ENCODE results near the gene AMPH. TPM values are rescaled to one million over a fixed set of nuclear protein-coding genes. Genes with fewer than 3 reads are reported as not detected.

AMPH gene
- total RNA-seq, 6 donors from 2014 or later, result 0.61 to 25.1 (median 2.5) TPM

DNA sequence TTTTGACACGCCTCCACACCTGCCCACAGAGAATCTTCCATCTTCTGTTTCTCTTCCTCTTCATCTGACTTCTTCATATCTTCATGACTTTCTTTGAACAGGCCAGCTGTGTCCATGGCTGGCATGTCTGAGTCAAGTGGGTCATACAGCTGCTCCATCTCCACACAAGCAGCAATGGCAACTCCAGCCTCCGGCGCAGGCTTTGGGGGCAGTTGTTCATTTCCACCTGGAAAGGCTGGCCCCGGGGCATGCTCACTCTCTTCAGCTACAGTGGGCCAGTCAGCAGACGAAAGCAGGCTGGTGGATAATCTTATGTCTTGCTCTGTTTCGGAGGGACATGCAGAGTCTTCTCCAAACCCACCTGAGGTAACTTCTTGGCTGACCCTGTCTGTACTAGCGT, 202.1 kb downstream of the AMPH start:
- ATAC-seq (ENCODE audit: low FRiP score in 2 of 2), result no peak
- WGBS, 2 donors, result 89 to 90% methylated on average over 7 of the region's 7 CpGs
- no peak overlapping the region for H3K27ac ChIP-seq

GRCh38 chr7:38428041-38428440, 203.1 kb downstream of the AMPH start:
- ATAC-seq (ENCODE audit: low FRiP score in 2 of 2) (peak in 1 of 2 donors; percentile 62), DNase-seq (no peak)
- H3K9me3 ChIP-seq, result no peaks in the 10 kb centered on the region
- no peaks in the 10 kb centered on the region for H3K36me3 ChIP-seq
- no peak overlapping the region for H3K27ac ChIP-seq
- TF ChIP-seq POLR2A (IDR thresholded peaks at IDR 0.05), result no peak
- no peak for TF ChIP-seq CTCF (IDR thresholded peaks at IDR 0.05)
- no peak for TF ChIP-seq EP300 (IDR thresholded peaks at IDR 0.05)
- TF ChIP-seq POLR2AphosphoS5 (IDR thresholded peaks at IDR 0.05), result no peak
- H3K27me3 ChIP-seq, result no peaks in the 10 kb centered on the region
- H3K4me3 ChIP-seq, result no peak overlapping the region
- H3K4me1 ChIP-seq, result no peaks in the 10 kb centered on the region
- WGBS, 2 donors, result 83 to 85% methylated on average over 1 of the region's 1 CpG

More for the DNA sequence above, 202.1 kb downstream of the AMPH start:
- no peaks in the 10 kb centered on the region for H3K4me1 ChIP-seq
- H3K27me3 ChIP-seq, result no peaks in the 10 kb centered on the region
- peak in 1 of 2 donors; percentile 15 for DNase-seq
- H3K36me3 ChIP-seq, result no peaks in the 10 kb centered on the region
- no peaks in the 10 kb centered on the region for H3K9me3 ChIP-seq
- no peak overlapping the region for H3K4me3 ChIP-seq
- TF ChIP-seq EP300 (IDR thresholded peaks at IDR 0.05) (no peak), POLR2A (IDR thresholded peaks at IDR 0.05) (no peak), POLR2AphosphoS5 (IDR thresholded peaks at IDR 0.05) (no peak), CTCF (IDR thresholded peaks at IDR 0.05) (no peak)

GRCh38 chr7:38427279-38427955, 203.8 kb downstream of the AMPH start:
- Histone ChIP-seq H3K36me3 (no peaks in the 10 kb centered on the region), H3K4me1 (no peaks in the 10 kb centered on the region), H3K27me3 (no peaks in the 10 kb centered on the region), H3K9me3 (no peaks in the 10 kb centered on the region), H3K27ac (no peak overlapping the region), H3K4me3 (no peak overlapping the region)
- TF ChIP-seq POLR2A (IDR thresholded peaks at IDR 0.05) (no peak), POLR2AphosphoS5 (IDR thresholded peaks at IDR 0.05) (no peak), EP300 (IDR thresholded peaks at IDR 0.05) (no peak), CTCF (IDR thresholded peaks at IDR 0.05) (no peak)
- ATAC-seq (ENCODE audit: low FRiP score in 2 of 2), result peak in 1 of 2 donors; percentile 19
- WGBS, 2 donors, result 44 to 54% methylated on average over 4 of the region's 4 CpGs
- DNase-seq, result no peak

- WGBS, 2 donors, result 33 to 65% methylated on average over 2 of the region's 2 CpGs
- DNase-seq, result no peak
- Histone ChIP-seq H3K4me1 (no peaks in the 10 kb centered on the region), H3K4me3 (no peak overlapping the region), H3K27me3 (no peaks in the 10 kb centered on the region), H3K27ac (no peak overlapping the region), H3K36me3 (no peaks in the 10 kb centered on the region), H3K9me3 (no peaks in the 10 kb centered on the region)
- TF ChIP-seq EP300 (IDR thresholded peaks at IDR 0.05), result no peak
- TF ChIP-seq POLR2AphosphoS5 (IDR thresholded peaks at IDR 0.05), result no peak
- no peak for TF ChIP-seq POLR2A (IDR thresholded peaks at IDR 0.05)
- no peak for TF ChIP-seq CTCF (IDR thresholded peaks at IDR 0.05)
- no peak for ATAC-seq (ENCODE audit: low FRiP score in 2 of 2)
Observed at GRCh38 chr7:38425509-38425908, 205.7 kb downstream of the AMPH start.

Measured in upper lobe of left lung (tissue), 6 donors.